ENCODE data around the gene KRCC1.

DNA sequence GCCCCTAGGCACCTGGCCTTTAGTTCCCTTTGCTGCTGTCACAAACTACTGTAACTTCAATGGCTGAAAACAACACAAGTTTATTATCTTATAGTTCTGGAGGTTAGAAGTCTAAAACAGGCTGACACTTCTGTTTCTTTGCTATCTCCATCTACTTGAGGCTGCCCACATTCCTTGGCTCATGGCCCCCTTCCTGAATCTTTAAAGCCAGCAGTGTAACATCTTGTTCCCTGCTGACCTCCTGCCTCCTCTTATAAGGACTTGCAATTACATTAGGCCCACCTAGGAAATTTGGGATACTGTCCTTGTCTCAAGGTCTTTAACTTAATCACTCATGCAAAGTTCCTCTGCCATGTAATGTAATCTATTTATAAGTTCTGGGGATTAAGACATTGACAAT is 18.6 kb upstream of the KRCC1 start:
- TF ChIP-seq CEBPB (tag; IDR thresholded peaks at IDR 0.05) (no peak), BRCA1 (IDR thresholded peaks at IDR 0.05) (no peak), BRCA1 (CRISPR knock-in tag; IDR thresholded peaks at IDR 0.05) (no peak), PTTG1 (tag; IDR thresholded peaks at IDR 0.05; ENCODE audit: low read depth) (no peak), RBBP5 (IDR thresholded peaks at IDR 0.05; ENCODE audit: borderline replicate concordance, insufficient read depth, low read length, poor library complexity, severe bottlenecking) (no peak), JUND (IDR thresholded peaks at IDR 0.05; ENCODE audit: borderline replicate concordance, low read depth, low read length) (no peak), JUND (tag; IDR thresholded peaks at IDR 0.05; ENCODE audit: borderline replicate concordance, low read depth, low read length) (no peak), ZNF589 (CRISPR knock-in tag; IDR thresholded peaks at IDR 0.05; ENCODE audit: low read depth) (no peak), TRIM28 (IDR thresholded peaks at IDR 0.05) (no peak), ZFX (CRISPR knock-in tag; IDR thresholded peaks at IDR 0.05) (no peak)
- TF ChIP-seq, protein P1, sequence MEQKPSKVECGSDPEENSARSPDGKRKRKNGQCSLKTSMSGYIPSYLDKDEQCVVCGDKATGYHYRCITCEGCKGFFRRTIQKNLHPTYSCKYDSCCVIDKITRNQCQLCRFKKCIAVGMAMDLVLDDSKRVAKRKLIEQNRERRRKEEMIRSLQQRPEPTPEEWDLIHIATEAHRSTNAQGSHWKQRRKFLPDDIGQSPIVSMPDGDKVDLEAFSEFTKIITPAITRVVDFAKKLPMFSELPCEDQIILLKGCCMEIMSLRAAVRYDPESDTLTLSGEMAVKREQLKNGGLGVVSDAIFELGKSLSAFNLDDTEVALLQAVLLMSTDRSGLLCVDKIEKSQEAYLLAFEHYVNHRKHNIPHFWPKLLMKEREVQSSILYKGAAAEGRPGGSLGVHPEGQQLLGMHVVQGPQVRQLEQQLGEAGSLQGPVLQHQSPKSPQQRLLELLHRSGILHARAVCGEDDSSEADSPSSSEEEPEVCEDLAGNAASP (IDR thresholded peaks at IDR 0.05) = no peak
- TF ChIP-seq, protein P2, sequence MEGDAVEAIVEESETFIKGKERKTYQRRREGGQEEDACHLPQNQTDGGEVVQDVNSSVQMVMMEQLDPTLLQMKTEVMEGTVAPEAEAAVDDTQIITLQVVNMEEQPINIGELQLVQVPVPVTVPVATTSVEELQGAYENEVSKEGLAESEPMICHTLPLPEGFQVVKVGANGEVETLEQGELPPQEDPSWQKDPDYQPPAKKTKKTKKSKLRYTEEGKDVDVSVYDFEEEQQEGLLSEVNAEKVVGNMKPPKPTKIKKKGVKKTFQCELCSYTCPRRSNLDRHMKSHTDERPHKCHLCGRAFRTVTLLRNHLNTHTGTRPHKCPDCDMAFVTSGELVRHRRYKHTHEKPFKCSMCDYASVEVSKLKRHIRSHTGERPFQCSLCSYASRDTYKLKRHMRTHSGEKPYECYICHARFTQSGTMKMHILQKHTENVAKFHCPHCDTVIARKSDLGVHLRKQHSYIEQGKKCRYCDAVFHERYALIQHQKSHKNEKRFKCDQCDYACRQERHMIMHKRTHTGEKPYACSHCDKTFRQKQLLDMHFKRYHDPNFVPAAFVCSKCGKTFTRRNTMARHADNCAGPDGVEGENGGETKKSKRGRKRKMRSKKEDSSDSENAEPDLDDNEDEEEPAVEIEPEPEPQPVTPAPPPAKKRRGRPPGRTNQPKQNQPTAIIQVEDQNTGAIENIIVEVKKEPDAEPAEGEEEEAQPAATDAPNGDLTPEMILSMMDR (IDR thresholded peaks at IDR 0.05 in 2 of 3, conservative IDR thresholded peaks at IDR 0.05 in 1 of 3; ENCODE audit: insufficient read depth in 2 of 3, low read depth in 1 of 3, low read length in 3 of 3) = no peak
- TF ChIP-seq, protein P3, sequence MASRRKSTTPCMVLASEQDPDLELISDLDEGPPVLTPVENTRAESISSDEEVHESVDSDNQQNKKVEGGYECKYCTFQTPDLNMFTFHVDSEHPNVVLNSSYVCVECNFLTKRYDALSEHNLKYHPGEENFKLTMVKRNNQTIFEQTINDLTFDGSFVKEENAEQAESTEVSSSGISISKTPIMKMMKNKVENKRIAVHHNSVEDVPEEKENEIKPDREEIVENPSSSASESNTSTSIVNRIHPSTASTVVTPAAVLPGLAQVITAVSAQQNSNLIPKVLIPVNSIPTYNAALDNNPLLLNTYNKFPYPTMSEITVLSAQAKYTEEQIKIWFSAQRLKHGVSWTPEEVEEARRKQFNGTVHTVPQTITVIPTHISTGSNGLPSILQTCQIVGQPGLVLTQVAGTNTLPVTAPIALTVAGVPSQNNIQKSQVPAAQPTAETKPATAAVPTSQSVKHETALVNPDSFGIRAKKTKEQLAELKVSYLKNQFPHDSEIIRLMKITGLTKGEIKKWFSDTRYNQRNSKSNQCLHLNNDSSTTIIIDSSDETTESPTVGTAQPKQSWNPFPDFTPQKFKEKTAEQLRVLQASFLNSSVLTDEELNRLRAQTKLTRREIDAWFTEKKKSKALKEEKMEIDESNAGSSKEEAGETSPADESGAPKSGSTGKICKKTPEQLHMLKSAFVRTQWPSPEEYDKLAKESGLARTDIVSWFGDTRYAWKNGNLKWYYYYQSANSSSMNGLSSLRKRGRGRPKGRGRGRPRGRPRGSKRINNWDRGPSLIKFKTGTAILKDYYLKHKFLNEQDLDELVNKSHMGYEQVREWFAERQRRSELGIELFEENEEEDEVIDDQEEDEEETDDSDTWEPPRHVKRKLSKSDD (conservative IDR thresholded peaks at IDR 0.05; ENCODE audit: low read length) = no peak
- TF ChIP-seq, protein P4, sequence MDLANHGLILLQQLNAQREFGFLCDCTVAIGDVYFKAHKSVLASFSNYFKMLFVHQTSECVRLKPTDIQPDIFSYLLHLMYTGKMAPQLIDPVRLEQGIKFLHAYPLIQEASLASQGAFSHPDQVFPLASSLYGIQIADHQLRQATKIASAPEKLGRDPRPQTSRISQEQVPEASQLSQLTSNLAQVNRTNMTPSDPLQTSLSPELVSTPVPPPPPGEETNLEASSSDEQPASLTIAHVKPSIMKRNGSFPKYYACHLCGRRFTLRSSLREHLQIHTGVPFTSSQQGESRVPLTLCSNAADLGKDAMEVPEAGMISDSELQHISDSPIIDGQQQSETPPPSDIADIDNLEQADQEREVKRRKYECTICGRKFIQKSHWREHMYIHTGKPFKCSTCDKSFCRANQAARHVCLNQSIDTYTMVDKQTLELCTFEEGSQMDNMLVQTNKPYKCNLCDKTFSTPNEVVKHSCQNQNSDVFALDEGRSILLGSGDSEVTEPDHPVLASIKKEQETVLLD (IDR thresholded peaks at IDR 0.05) = no peak
